Kidney (tissue), 14 donors: ENCODE data around the gene TBC1D10A. TPM values are rescaled to one million over a fixed set of nuclear protein-coding genes. Genes with fewer than 3 reads are reported as not detected.

Experiments used
- DNase-seq, 5 donors: peaks; one replicate each; pipeline ENCODE4 v3.0.0-alpha.2; 2013 to 2020
- FAIRE-seq: peaks from 2 replicates; lab custom pipeline; 2012; peaks lifted over from hg19 to GRCh38; lab: Jason Lieb, UNC
- H3K27ac ChIP-seq, 2 donors: one replicate each; pipeline ENCODE4 v1.7.0; 2013; ENCODE audit warnings: low read depth in 2 of 2, low read length in 2 of 2, inconsistent platforms in 1 of 2
- H3K27me3 ChIP-seq: one replicate; pipeline ENCODE4 v1.7.1; 2013; ENCODE audit warnings: low read length, inconsistent platforms; ENCODE audit not compliant: control insufficient read depth, insufficient read depth
- H3K36me3 ChIP-seq, 3 donors: one replicate each; pipeline versions ENCODE4 v1.7.0 to v1.7.1; 2013; ENCODE audit warnings: low read length in 3 of 3, control low read depth in 1 of 3, inconsistent platforms in 1 of 3; ENCODE audit not compliant: insufficient read depth in 3 of 3, control insufficient read depth in 2 of 3
- H3K4me1 ChIP-seq, 3 donors: one replicate each; pipeline versions ENCODE4 v1.7.0 to v1.7.1; 2013; ENCODE audit warnings: low read length in 3 of 3, inconsistent platforms in 1 of 3, low read depth in 1 of 3; ENCODE audit not compliant: control insufficient read depth in 2 of 3, insufficient read depth in 2 of 3
- H3K4me3 ChIP-seq, 3 donors: one replicate each; pipeline versions ENCODE4 v1.7.0 to v1.8.1; 2013; ENCODE audit warnings: low read length in 3 of 3, control low read depth in 1 of 3, inconsistent platforms in 1 of 3
- H3K9ac ChIP-seq, 3 donors: one replicate each; pipeline versions ENCODE4 v1.7.0 to v1.7.1; 2013; ENCODE audit warnings: low read length in 3 of 3, control low read depth in 1 of 3, inconsistent platforms in 1 of 3
- H3K9me3 ChIP-seq, 3 donors: one replicate each; pipeline versions ENCODE4 v1.7.0 to v1.7.1; 2013; ENCODE audit warnings: low read length in 3 of 3, control low read depth in 1 of 3, inconsistent platforms in 1 of 3; ENCODE audit not compliant: control insufficient read depth in 2 of 3, insufficient read depth in 1 of 3
- intact Hi-C: fragments of 100-400 bp; cut with DNase I; formaldehyde crosslinking; loops from one replicate; pipeline ENCODE4 v1.11.1; 2022
- polyA plus RNA-seq: library from polyadenylated mRNA; stranded (reverse); fragments of 350-450 nt; fragmentation: Illumina TruSeq; extraction: RNeasy Lipid Tissue Mini Kit (QIAGEN cat#74804); gene quantifications from one replicate; pipeline ENCODE4 v1.2.3, GENCODE V29; 2014; ENCODE audit warnings: low read depth, low replicate concordance; ENCODE audit not compliant: insufficient read depth
- total RNA-seq: library from RNA; stranded (reverse); fragmentation: NEBNext Ultra II Directional; extraction: Animal tissue kit (Norgen Biotek cat#: 25700); gene quantifications from one replicate; pipeline ENCODE4 v1.2.1, GENCODE V29; 2021
- TF ChIP-seq, protein P1 (sequence below): IDR thresholded peaks from 3 replicates; pipeline ENCODE4 v1.5.1; 2012; ENCODE audit warnings: mild to moderate bottlenecking, moderate library complexity, borderline replicate concordance; ENCODE audit not compliant: insufficient read depth; ENCODE audit errors: extremely low read depth
- donor health status: control.
- donor health status: control.
- donor health status: control.
- donor health status: control.
- donor health status: control.
- donor health status: DM: yes; HTN: yes; CAD: no.
- donor health status: Normal renal cell carcinoma (clear cell type).

TBC1D10A gene
- total and polyA plus RNA-seq, 2 donors from 2014 or later: 31.0 to 34.5 TPM

DNA sequence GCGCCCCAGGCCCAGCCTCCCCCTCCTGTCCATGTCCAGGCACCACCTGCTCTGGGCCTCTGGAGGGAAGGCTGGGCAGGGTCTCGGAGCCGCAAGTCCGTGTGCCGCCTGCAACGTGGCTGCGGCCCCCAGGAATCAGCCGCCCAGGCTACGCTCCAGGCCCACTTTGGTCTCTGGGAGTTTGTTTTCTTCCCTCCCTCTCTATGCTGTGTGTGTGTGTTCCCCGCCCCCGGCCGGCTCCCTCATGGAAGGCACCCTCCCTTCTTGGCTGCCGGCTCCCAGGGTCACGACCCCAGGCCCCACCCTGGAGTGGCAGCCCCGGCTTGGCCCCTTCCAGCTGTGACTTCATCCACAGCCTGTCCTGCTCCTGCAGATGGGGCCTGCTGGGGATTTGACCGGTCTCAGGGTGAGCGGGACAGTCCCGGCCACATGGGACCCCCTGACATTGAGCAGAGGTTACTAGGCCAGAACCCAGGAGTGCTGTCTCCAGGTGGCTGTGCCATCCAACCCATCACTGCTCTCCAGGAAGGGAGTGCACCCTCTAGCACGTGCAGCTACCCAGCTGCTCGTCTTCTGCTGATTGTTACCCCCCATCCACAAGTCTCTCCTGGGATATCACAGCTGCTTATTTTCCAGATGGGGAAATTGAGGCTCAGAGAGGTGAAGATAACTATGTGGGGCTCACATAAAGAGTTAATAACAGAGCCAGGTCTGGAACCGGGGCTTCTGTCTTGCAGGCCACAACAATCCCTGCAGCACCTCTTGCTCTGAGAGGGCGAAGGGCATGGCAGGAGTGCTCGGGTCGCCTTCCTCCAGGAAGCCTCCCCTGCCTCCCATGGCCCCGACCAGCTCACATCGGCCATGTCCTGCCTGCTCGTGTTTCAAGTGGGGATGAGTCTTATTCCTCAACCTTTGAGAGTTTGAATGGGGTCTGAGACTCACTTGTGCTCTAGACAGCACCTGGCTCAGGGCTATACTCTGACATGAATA lies 77.4 kb downstream of the TBC1D10A start:
- TF ChIP-seq, protein P1, sequence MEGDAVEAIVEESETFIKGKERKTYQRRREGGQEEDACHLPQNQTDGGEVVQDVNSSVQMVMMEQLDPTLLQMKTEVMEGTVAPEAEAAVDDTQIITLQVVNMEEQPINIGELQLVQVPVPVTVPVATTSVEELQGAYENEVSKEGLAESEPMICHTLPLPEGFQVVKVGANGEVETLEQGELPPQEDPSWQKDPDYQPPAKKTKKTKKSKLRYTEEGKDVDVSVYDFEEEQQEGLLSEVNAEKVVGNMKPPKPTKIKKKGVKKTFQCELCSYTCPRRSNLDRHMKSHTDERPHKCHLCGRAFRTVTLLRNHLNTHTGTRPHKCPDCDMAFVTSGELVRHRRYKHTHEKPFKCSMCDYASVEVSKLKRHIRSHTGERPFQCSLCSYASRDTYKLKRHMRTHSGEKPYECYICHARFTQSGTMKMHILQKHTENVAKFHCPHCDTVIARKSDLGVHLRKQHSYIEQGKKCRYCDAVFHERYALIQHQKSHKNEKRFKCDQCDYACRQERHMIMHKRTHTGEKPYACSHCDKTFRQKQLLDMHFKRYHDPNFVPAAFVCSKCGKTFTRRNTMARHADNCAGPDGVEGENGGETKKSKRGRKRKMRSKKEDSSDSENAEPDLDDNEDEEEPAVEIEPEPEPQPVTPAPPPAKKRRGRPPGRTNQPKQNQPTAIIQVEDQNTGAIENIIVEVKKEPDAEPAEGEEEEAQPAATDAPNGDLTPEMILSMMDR: no peak
- no peak for FAIRE-seq
- DNase-seq: peak; percentile 61 to 88 (median 83)
- Histone ChIP-seq H3K4me3 (no peak overlapping the region), H3K9me3 (no peaks in the 10 kb centered on the region), H3K9ac (no peak overlapping the region), H3K36me3 (no peaks in the 10 kb centered on the region), H3K27me3 (no peaks in the 10 kb centered on the region), H3K27ac (no peak overlapping the region), H3K4me1 (peaks cover 6 to 19% (median 12%) of the 10 kb centered on the region in 3 donors)
- intact Hi-C loops: no loop called here

DNA sequence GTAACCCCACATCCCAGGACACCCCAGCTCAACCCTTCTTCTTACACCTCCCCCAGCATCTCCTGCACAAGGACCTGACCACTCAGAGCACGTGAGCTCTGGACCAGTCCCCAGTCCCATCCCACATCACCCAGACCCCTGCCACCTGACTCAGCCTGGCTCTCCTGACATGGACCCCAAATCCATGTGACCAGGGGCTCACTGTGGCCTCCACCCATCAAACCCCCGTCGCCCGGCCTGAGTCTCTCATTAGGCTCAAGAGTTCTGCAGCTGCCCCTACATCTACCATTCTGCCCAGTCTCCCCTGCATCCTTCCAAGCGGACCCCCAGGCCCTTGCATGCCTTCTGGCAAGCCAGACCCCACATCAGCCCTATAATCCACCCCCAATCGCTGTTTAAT lies 78.3 kb downstream of the TBC1D10A start:
- peaks cover 6 to 17% (median 12%) of the 10 kb centered on the region in 3 donors for H3K4me1 ChIP-seq
- H3K9me3 ChIP-seq: no peaks in the 10 kb centered on the region
- no peaks in the 10 kb centered on the region for H3K36me3 ChIP-seq
- no peak overlapping the region for H3K4me3 ChIP-seq
- TF ChIP-seq, protein P1: no peak
- no peak for DNase-seq
- no peak overlapping the region for H3K27ac ChIP-seq
- no peak for FAIRE-seq
- no peaks in the 10 kb centered on the region for H3K27me3 ChIP-seq
- intact Hi-C loops: no loop called here
- H3K9ac ChIP-seq: no peak overlapping the region

DNA sequence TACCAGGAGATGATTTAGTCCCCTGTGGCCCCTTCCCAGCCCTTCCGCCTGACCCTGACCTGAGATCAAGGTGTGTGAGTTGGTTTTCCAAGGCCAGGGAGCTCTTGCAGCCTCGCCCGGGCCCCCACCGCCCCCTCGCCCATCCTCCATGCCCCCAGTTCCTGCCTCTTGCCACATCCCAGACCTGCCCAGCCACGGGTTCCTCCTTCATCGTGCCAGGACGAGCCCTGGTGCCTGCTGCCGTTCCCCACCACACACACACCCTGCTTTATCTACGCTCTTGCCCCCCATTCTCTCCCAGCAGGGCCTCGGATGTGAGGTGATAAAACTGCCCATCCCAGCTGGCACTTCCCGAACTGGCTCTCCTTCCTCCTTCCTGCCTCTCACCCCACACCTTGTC lies 78.8 kb downstream of the TBC1D10A start:
- Histone ChIP-seq H3K9ac (no peak overlapping the region), H3K36me3 (no peaks in the 10 kb centered on the region), H3K4me3 (no peak overlapping the region), H3K27me3 (no peaks in the 10 kb centered on the region), H3K9me3 (no peaks in the 10 kb centered on the region), H3K27ac (no peak overlapping the region), H3K4me1 (peaks cover 5 to 14% (median 12%) of the 10 kb centered on the region in 3 donors)
- intact Hi-C loops: no loop called here
- DNase-seq (no peak), FAIRE-seq (no peak)
- TF ChIP-seq, protein P1: no peak
